Smooth muscle cell of bladder (primary cell): ENCODE measurements around the gene SF3B4. TPM values are rescaled to one million over a fixed set of nuclear protein-coding genes. Genes with fewer than 3 reads are reported as not detected.

Experiments used
- total RNA-seq: library from RNA; depleted of rRNA; stranded (reverse); fragments of >200 nt; gene quantifications from 2 replicates; pipeline ENCODE4 v1.2.3, GENCODE V29; 2014

Gene SF3B4, protein sequence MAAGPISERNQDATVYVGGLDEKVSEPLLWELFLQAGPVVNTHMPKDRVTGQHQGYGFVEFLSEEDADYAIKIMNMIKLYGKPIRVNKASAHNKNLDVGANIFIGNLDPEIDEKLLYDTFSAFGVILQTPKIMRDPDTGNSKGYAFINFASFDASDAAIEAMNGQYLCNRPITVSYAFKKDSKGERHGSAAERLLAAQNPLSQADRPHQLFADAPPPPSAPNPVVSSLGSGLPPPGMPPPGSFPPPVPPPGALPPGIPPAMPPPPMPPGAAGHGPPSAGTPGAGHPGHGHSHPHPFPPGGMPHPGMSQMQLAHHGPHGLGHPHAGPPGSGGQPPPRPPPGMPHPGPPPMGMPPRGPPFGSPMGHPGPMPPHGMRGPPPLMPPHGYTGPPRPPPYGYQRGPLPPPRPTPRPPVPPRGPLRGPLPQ
- total RNA-seq = 5.7 TPM in 2 replicates

DNA sequence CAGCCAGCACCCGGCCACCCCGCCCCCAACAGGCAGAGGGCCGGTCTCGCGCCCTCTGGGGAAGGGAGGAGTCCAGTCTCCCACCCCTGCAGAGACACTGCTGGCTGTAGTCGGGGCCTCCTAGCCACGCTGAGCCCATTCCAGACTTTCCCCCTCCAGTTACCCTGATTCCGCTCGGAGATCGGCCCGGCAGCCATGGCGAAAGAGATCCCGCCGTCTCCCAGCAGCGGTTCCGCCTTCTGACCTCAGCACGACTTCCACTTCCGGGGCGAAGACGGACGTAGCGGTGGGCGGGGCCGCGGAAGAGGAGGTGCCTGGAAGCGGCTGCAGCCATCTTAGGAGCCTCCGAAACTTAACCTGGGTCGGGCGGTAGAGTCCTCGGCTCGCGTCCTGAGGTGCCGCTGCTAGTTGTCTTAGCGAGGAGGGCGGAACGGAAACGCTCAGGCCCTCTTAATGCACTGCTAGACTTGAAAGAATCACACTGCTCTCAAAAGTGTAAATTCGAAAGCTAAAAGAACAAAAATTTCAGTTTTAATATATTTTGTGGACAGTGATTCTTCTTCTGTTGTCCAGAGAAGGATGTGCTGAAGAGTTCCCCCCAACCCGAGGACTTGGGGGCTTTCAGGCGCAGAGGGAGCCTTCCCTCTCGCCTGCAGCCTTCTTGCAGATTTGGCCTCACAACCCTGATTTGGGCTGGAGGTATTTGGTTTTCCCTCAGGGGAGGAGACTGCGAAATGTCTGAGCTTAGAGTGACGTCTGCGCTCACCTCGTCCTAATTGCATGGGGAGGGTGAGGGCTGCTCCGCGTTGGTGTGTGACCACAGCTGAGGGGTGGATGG is at the start of gene SF3B4:
TSS of gene SF3B4 (minus strand) at position 241 of the 838 bp plus-strand sequence. CDS start at position 197, 44 bp downstream.

DNA sequence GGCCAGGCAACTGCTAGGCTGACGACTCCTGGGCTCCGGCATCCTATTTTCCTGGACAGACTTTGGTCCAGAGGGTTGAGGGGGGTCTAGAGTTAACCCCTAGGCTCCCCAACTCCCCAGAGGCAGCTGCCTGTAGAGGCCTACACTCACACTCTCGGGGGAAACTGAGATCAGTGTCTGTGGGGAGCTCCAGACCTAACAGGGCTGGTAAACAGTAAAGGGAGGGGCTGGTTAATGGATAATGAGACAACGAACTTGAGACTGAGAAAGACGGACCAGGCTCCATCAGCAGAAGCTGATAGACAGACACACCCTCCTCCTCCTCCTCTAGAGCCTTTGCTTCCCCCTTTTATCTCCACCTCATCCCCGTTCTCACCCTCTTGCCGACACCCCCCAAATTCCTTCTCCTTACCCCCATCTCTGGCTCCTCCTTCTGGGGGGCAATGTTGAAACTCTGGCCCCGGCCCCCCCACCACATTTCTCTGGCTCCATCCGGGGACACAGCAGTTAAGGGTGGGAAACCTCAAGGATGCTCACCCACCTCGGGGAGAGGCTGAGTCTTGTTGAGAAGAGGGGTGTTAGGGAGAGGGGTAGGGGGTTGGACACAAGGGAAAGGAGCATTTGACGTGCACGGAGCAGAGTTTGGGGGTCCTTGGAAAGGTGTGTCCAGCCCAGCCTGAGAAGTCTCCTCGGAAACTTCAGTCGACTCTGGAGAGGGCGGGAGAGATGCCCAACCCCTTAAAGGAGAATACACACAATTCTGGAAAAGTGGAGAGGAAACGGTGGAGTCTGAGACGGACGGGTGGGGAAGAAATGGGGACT is 8.8 kb upstream of the SF3B4 start, which contains the start of gene MTMR11:
TSS of gene MTMR11 (minus strand) at position 710 of the 822 bp plus-strand sequence. CDS start at position 478, 232 bp downstream.

DNA sequence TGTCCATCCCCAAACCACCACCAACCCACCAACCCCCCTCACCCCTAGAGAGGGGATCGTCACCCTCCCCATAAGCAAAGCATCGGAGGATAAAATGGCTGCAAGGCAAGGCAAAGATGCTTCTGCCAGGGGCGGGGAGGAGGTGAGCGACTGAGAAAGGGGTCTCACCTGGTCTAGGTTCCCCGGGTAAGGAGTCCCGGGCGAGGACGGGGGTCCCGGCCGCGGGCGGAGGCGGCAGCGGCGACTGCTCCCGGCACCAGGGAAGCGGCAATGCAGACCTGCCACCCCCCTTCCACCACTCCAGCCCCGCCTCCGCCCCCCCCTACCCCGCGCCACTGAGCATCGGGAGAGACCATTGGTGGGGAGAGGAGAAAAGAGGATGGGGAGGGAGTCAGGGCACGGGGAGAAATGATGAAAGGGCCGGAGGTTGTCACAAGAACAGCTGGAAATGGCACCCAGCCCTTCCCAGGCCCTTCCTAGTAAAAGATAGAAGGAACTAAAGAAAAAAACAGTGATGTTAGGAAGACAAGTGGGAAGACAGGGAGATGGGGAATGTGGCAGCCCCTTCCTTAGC is 9.9 kb downstream of the SF3B4 start, which contains the start of gene SV2A:
TSS of gene SV2A (minus strand) at position 274 of the 574 bp plus-strand sequence. CDS start 4,004 bp downstream, outside the sequence.

DNA sequence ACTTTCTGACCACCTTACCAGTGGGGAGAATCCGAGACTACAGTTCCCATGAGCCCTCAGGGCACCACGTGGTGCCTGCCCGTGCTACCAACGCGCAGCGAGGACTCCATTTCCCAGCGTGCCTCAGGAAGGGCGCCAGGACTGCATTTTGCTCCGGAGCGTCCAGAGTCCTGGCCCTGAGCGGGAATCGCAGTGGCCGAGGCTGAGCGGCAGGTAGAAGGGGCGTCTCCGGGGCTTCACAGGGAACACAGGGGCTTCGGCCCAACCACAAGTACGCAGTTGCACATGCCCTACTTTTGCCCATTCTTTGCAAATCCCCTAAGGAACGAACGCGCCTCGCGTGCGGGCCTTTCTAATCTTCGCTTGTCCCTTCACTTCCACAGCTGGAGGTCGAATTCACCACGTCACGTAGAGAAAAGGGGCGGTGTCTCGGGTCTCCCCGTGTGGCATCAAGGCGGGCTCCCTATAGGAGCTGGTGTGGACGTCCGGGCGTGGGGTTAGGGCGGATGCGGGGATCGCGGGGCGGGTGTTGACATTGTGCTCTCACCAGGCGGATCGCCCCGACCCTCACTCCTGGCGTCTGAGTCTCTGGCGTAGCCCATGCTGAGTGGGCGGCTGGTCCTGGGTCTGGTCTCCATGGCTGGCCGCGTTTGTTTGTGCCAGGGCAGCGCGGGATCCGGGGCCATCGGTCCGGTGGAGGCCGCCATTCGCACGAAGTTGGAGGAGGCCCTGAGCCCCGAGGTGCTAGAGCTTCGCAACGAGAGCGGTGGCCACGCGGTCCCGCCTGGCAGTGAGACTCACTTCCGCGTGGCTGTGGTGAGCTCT is 27.9 kb downstream of the SF3B4 start, which contains the start of gene BOLA1:
TSS of gene BOLA1 (plus strand) at position 109 of the 825 bp plus-strand sequence. CDS start at position 601, 492 bp downstream.

Other genes starting within 250 kb of the SF3B4 start
- gene FCGR1A, start 145.1 kb downstream of the SF3B4 start, total RNA-seq = not detected in 2 replicates
- gene BOLA1, start 28.2 kb downstream of the SF3B4 start, total RNA-seq = 8.7 TPM in 2 replicates
- gene SV2A, start 10.0 kb downstream of the SF3B4 start, total RNA-seq = 14.1 and 18.3 TPM in 2 replicates
- 2.4 and 2.9 TPM in 2 replicates for gene MTMR11, start 9.1 kb upstream of the SF3B4 start, total RNA-seq
- gene OTUD7B, start 82.9 kb upstream of the SF3B4 start, total RNA-seq = 10.7 and 13.8 TPM in 2 replicates
- 29.6 and 32.4 TPM in 2 replicates for gene VPS45, start 140.0 kb upstream of the SF3B4 start, total RNA-seq
- 45.7 and 64.1 TPM in 2 replicates for gene PLEKHO1, start 222.1 kb upstream of the SF3B4 start, total RNA-seq